GM23338 (cell line): Measurements from ENCODE around the gene HDAC11. TPM values are rescaled to one million over a fixed set of nuclear protein-coding genes. Genes with fewer than 3 reads are reported as not detected.

ENCODE experiments used
- ATAC-seq: fragments of 200-7000 bp; cut with Tn5 transposase; 3 replicates; pipeline ENCODE4 v1.9.1; 2020
- DNase-seq: peaks from one replicate; pipeline ENCODE4 v3.0.0-alpha.2; 2015; ENCODE audit warnings: low spot score
- H2AFZ ChIP-seq: fragments of 200-600 bp; sonication (generic); 2 replicates; pipeline ENCODE4 v1.8.0; 2016; ENCODE audit warnings: antibody characterized with exemption, mild to moderate bottlenecking, moderate library complexity
- H3F3A ChIP-seq: fragments of 200-600 bp; sonication (generic); replicated peaks from 2 replicates; pipeline ENCODE4 v1.8.0; 2017; ENCODE audit warnings: antibody characterized with exemption, mixed run types, low read depth
- H3K27ac ChIP-seq: fragments of 200-600 bp; sonication (generic); 2 replicates; pipeline ENCODE4 v1.6.1; 2016; ENCODE audit warnings: low read depth
- H3K27me3 ChIP-seq: fragments of 200-600 bp; sonication (generic); 2 replicates; pipeline ENCODE4 v1.8.0; 2016; ENCODE audit warnings: mild to moderate bottlenecking, mixed run types, moderate library complexity; ENCODE audit not compliant: insufficient read depth
- H3K36me3 ChIP-seq: fragments of 200-600 bp; sonication (generic); 2 replicates; pipeline ENCODE4 v1.8.0; 2016; ENCODE audit warnings: mild to moderate bottlenecking; ENCODE audit not compliant: insufficient read depth
- H3K4me1 ChIP-seq: fragments of 200-600 bp; sonication (generic); 2 replicates; pipeline ENCODE4 v1.8.0; 2016; ENCODE audit warnings: mild to moderate bottlenecking, moderate library complexity; ENCODE audit not compliant: insufficient read depth
- H3K4me2 ChIP-seq: fragments of 200-600 bp; sonication (generic); 2 replicates; pipeline ENCODE4 v1.7.1; 2017; ENCODE audit warnings: mixed run types
- H3K4me3 ChIP-seq: fragments of 200-600 bp; sonication (generic); 2 replicates; pipeline ENCODE4 v1.6.1; 2016; ENCODE audit warnings: mixed run types
- H3K79me2 ChIP-seq: fragments of 200-600 bp; sonication (generic); replicated peaks from 2 replicates; pipeline ENCODE4 v1.8.0; 2017; ENCODE audit warnings: mild to moderate bottlenecking; ENCODE audit not compliant: insufficient read depth
- H3K9me2 ChIP-seq: fragments of 200-600 bp; sonication (generic); 2 replicates; pipeline ENCODE4 v1.8.0; 2017; ENCODE audit not compliant: insufficient read depth
- H4K20me1 ChIP-seq: fragments of 200-600 bp; sonication (generic); replicated peaks from 2 replicates; pipeline ENCODE4 v1.8.0; 2017; ENCODE audit warnings: mild to moderate bottlenecking; ENCODE audit not compliant: insufficient read depth
- H3K27ac Mint-ChIP-seq: 2 replicates; pipeline ENCODE4 v1.8.0; 2020; ENCODE audit warnings: inconsistent platforms, mild to moderate bottlenecking, moderate library complexity, mixed read lengths
- H3K27me3 Mint-ChIP-seq: 3 replicates; pipeline ENCODE4 v1.8.0; 2022; ENCODE audit warnings: low read depth, mild to moderate bottlenecking, moderate library complexity, mixed read lengths, inconsistent platforms; ENCODE audit not compliant: insufficient read depth, poor library complexity
- H3K36me3 Mint-ChIP-seq: 3 replicates; pipeline ENCODE4 v1.8.0; 2021; ENCODE audit warnings: low read depth, mild to moderate bottlenecking, inconsistent platforms, moderate library complexity, mixed read lengths
- H3K4me1 Mint-ChIP-seq: 3 replicates; pipeline ENCODE4 v1.8.0; 2020; ENCODE audit warnings: mild to moderate bottlenecking, inconsistent platforms, mixed read lengths
- H3K4me3 Mint-ChIP-seq: 3 replicates; pipeline ENCODE4 v1.8.0; 2021; ENCODE audit warnings: moderate library complexity, mild to moderate bottlenecking, inconsistent platforms, mixed read lengths
- H3K9me3 Mint-ChIP-seq: 3 replicates; pipeline ENCODE4 v1.8.0; 2020; ENCODE audit warnings: moderate library complexity, mild to moderate bottlenecking, inconsistent platforms, mixed read lengths
- CREB1 ChIP-seq: fragments of 250-450 bp; sonication (Bioruptor Pico); IDR thresholded peaks from 2 replicates; pipeline ENCODE4 v1.5.0; 2020; ENCODE audit warnings: low read depth, mild to moderate bottlenecking, moderate library complexity
- ETS1 ChIP-seq: IDR thresholded peaks from 2 replicates; pipeline ENCODE4 v1.6.1; 2016; ENCODE audit warnings: antibody characterized with exemption
- EZH2 ChIP-seq: fragments of 200-600 bp; sonication (generic); IDR thresholded peaks from one replicate; pipeline ENCODE4 v1.8.0; 2017; ENCODE audit warnings: antibody characterized with exemption, mild to moderate bottlenecking, low read depth; ENCODE audit not compliant: unreplicated experiment
- EZH2phosphoT487 ChIP-seq: fragments of 200-600 bp; sonication (generic); IDR thresholded peaks from one replicate; pipeline ENCODE4 v1.8.1; 2018; ENCODE audit warnings: antibody characterized with exemption; ENCODE audit not compliant: unreplicated experiment
- JUNB ChIP-seq: IDR thresholded peaks from one replicate; pipeline ENCODE4 v1.6.1; 2016; ENCODE audit warnings: antibody characterized with exemption; ENCODE audit not compliant: unreplicated experiment
- NANOG ChIP-seq: IDR thresholded peaks from 2 replicates; pipeline ENCODE4 v1.6.1; 2016; ENCODE audit warnings: antibody characterized with exemption, borderline replicate concordance
- POLR2AphosphoS5 ChIP-seq: IDR thresholded peaks from 2 replicates; pipeline ENCODE4 v1.6.1; 2016; ENCODE audit warnings: antibody characterized with exemption, low read depth
- STAT1 ChIP-seq: IDR thresholded peaks from one replicate; pipeline ENCODE4 v1.6.1; 2016; ENCODE audit warnings: antibody characterized with exemption; ENCODE audit not compliant: unreplicated experiment
- ZNF114 ChIP-seq: fragments of 250-450 bp; sonication (Bioruptor Pico); IDR thresholded peaks from 2 replicates; pipeline ENCODE4 v1.5.0; 2020; ENCODE audit warnings: mild to moderate bottlenecking, moderate library complexity
- ZNF331 ChIP-seq: fragments of 250-450 bp; sonication (Bioruptor Pico); IDR thresholded peaks from 2 replicates; pipeline ENCODE4 v1.5.0; 2020; ENCODE audit warnings: low read depth, mild to moderate bottlenecking, moderate library complexity
- ZNF462 ChIP-seq: fragments of 250-450 bp; sonication (Bioruptor Pico); IDR thresholded peaks from 2 replicates; pipeline ENCODE4 v1.5.0; 2020; ENCODE audit warnings: mild to moderate bottlenecking, moderate library complexity
- polyA plus RNA-seq: library from polyadenylated mRNA; unstranded; fragments of >200 nt; fragmentation: Nextera tagmentation; extraction: Ambion mirVana; gene quantifications from 2 replicates; pipeline ENCODE4 v1.2.1, GENCODE V29; 2016
- total RNA-seq: library from RNA; depleted of rRNA; stranded (reverse); fragments of >200 nt; shearing (Covaris generic); gene quantifications from 2 replicates; pipeline ENCODE4 v1.2.3, GENCODE V29; 2014
- TF ChIP-seq, protein P1 (sequence below): IDR thresholded peaks from one replicate; pipeline ENCODE4 v1.6.1; 2018; ENCODE audit warnings: antibody characterized with exemption; ENCODE audit not compliant: unreplicated experiment
- TF ChIP-seq, protein P2 (sequence below), 2 experiments: fragments of 200-600 bp in 1 of 2; sonication (generic) in 1 of 2; conservative IDR thresholded peaks; 2 replicates each; pipeline versions ENCODE4 v1.5.1 to v1.6.1; 2016 to 2017; ENCODE audit warnings: antibody characterized with exemption in 2 of 2, low read depth in 2 of 2, mild to moderate bottlenecking in 2 of 2, moderate library complexity in 1 of 2

The HDAC11 gene
- total and polyA plus RNA-seq, 2 experiments from 2014 or later: 5.4 to 15.8 TPM

DNA sequence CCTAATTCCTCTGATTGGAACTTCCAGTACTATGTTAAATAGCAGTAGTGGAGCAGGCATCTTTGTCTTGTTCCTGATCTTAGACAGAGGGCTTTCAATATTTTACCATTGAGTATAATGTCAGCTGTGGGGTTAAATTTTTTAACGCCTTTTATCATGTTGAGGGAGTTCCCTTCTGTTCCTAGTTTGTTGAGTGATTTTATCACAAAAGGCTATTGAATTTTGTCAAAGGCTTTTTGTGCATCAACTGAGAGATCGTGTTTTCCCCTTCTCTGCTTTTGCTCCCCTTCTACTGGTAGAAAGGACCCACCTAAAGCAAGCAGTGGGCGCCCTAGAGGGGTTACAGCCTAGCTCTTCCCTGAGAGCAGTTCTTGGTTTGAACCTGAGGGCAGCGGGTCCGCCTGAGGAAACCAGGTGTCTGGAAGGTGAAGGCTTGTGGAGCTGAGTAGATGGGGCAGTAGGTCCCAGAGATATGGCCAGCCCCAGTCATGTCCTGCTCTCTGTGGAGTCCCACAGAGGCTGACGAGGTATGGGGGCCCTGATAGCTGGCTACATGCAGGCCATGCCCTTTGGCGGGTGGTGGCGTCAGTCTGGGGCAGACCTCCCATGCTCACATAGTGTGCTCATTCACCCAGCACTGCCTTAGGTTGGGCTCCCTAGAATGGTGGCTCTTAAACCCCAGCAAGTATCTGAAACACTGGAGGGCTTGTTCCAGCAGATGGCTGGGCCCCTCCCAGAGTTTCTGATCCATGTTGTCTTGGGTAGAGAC, 11.3 kb downstream of the HDAC11 start:
- Histone ChIP-seq H3K4me2 (no peak overlapping the region), H3K27ac (no peak overlapping the region), H4K20me1 (no peaks in the 10 kb centered on the region), H3K4me1 (peaks cover under 1% of the 10 kb centered on the region; the same call in 1 of the 2 replicates), H3F3A (no peaks in the 10 kb centered on the region), H3K9me2 (no peaks in the 10 kb centered on the region), H3K79me2 (no peaks in the 10 kb centered on the region), H3K4me3 (no peak overlapping the region), H2AFZ (no peak overlapping the region), H3K36me3 (no peaks in the 10 kb centered on the region), H3K27me3 (no peaks in the 10 kb centered on the region)
- no peak overlapping the region for H3K4me3 Mint-ChIP-seq
- H3K9me3 Mint-ChIP-seq: no peaks in the 10 kb centered on the region
- 0 out of 3 replicates have a peak, but pooled peaks cover 5% of the 10 kb centered on the region for H3K36me3 Mint-ChIP-seq
- ATAC-seq (no peak), DNase-seq (no peak)
- H3K27me3 Mint-ChIP-seq: peaks cover 9% of the 10 kb centered on the region
- H3K4me1 Mint-ChIP-seq: peaks cover 3% of the 10 kb centered on the region; the same call in 2 of the 3 replicates
- no peak for TF ChIP-seq ZNF462 (CRISPR knock-in tag)
- TF ChIP-seq, protein P1, sequence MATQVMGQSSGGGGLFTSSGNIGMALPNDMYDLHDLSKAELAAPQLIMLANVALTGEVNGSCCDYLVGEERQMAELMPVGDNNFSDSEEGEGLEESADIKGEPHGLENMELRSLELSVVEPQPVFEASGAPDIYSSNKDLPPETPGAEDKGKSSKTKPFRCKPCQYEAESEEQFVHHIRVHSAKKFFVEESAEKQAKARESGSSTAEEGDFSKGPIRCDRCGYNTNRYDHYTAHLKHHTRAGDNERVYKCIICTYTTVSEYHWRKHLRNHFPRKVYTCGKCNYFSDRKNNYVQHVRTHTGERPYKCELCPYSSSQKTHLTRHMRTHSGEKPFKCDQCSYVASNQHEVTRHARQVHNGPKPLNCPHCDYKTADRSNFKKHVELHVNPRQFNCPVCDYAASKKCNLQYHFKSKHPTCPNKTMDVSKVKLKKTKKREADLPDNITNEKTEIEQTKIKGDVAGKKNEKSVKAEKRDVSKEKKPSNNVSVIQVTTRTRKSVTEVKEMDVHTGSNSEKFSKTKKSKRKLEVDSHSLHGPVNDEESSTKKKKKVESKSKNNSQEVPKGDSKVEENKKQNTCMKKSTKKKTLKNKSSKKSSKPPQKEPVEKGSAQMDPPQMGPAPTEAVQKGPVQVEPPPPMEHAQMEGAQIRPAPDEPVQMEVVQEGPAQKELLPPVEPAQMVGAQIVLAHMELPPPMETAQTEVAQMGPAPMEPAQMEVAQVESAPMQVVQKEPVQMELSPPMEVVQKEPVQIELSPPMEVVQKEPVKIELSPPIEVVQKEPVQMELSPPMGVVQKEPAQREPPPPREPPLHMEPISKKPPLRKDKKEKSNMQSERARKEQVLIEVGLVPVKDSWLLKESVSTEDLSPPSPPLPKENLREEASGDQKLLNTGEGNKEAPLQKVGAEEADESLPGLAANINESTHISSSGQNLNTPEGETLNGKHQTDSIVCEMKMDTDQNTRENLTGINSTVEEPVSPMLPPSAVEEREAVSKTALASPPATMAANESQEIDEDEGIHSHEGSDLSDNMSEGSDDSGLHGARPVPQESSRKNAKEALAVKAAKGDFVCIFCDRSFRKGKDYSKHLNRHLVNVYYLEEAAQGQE: no peak
- no peak for TF ChIP-seq EZH2phosphoT487
- TF ChIP-seq ZNF114 (CRISPR knock-in tag): no peak
- no peak for TF ChIP-seq NANOG
- TF ChIP-seq, protein P2, sequence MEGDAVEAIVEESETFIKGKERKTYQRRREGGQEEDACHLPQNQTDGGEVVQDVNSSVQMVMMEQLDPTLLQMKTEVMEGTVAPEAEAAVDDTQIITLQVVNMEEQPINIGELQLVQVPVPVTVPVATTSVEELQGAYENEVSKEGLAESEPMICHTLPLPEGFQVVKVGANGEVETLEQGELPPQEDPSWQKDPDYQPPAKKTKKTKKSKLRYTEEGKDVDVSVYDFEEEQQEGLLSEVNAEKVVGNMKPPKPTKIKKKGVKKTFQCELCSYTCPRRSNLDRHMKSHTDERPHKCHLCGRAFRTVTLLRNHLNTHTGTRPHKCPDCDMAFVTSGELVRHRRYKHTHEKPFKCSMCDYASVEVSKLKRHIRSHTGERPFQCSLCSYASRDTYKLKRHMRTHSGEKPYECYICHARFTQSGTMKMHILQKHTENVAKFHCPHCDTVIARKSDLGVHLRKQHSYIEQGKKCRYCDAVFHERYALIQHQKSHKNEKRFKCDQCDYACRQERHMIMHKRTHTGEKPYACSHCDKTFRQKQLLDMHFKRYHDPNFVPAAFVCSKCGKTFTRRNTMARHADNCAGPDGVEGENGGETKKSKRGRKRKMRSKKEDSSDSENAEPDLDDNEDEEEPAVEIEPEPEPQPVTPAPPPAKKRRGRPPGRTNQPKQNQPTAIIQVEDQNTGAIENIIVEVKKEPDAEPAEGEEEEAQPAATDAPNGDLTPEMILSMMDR (conservative IDR thresholded peaks at IDR 0.05; ENCODE audit: low read depth in 2 of 2): no peak
- no peak for TF ChIP-seq JUNB
- TF ChIP-seq POLR2AphosphoS5: no peak
- TF ChIP-seq ETS1: no peak
- no peak for TF ChIP-seq STAT1
- TF ChIP-seq EZH2: no peak
- no peak for TF ChIP-seq ZNF331 (CRISPR knock-in tag)
- TF ChIP-seq CREB1 (CRISPR knock-in tag): no peak
- no peak overlapping the region for H3K27ac Mint-ChIP-seq
